Measurements from ENCODE around the gene ARHGAP20. TPM values are rescaled to one million over a fixed set of nuclear protein-coding genes. Genes with fewer than 3 reads are reported as not detected.

ARHGAP20 gene
- total and polyA plus RNA-seq, 9 of the 15 experiments (the other 6 are each of a cell fraction or from before 2014, with no cell fraction given), result 0.07 TPM; not detected in 8

DNA sequence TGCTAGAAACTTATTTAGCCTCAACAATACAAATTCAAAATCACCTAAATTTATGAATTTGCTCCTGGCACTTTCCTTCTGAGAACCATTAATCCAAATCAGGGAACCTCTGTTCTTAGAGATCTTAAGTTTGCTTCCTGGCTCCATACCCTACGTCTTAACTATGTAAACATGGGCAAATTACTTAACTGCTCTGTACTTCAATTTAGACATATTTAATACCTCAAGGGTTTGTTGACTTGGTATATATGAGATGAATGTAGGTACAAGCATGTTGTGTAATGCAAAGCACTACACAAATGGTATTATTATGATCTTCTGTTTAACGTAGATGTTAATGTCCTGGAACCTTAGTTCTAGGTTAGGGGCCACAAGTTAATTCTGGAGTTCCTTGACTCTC, 22.6 kb upstream of the ARHGAP20 start:
- Histone ChIP-seq H3K9ac (ENCODE audit: insufficient read depth in 1 of 2, low read depth in 2 of 2, low read length in 2 of 2) (no peak overlapping the region), H3K4me1 (replicated peaks in 1 of 2; ENCODE audit: control insufficient read depth in 2 of 2, insufficient read depth in 2 of 2, low read length in 2 of 2) (no peaks in the 10 kb centered on the region), H3K36me3 (ENCODE audit: control insufficient read depth, insufficient read depth, low read length) (no peaks in the 10 kb centered on the region), H3K4me3 (no peak overlapping the region), H3K79me2 (ENCODE audit: control insufficient read depth, insufficient read depth, low read length) (no peaks in the 10 kb centered on the region), H3K27me3 (ENCODE audit: control insufficient read depth in 2 of 2, insufficient read depth in 2 of 2, low read length in 2 of 2) (no peaks in the 10 kb centered on the region), H3K9me1 (ENCODE audit: control insufficient read depth, insufficient read depth, low read length) (no peaks in the 10 kb centered on the region), H3K9me3 (replicated peaks; ENCODE audit: control insufficient read depth, insufficient read depth, low read depth, low read length) (no peaks in the 10 kb centered on the region), H2AFZ (ENCODE audit: low read depth, low read length) (no peak overlapping the region), H3K27ac (ENCODE audit: extremely low read depth, low read depth, low read length) (no peak overlapping the region), H4K20me1 (replicated peaks; ENCODE audit: control insufficient read depth, insufficient read depth, low read length) (no peaks in the 10 kb centered on the region), H3K4me2 (ENCODE audit: insufficient read depth, low read length) (no peak overlapping the region)
- no TSS peak for BruUV-seq (replicated peaks)
- WGBS (ENCODE audit: insufficient coverage, low coverage, missing lambda C conversion rate), result 4% methylated on average over 2 of the region's 2 CpGs
- ChIA-PET CTCF (ENCODE audit: low intra/inter-chr PET ratio) (no interaction called here), POLR2A (no interaction called here)
- FAIRE-seq (no peak), ATAC-seq (no peak), DNase-seq (ENCODE audit: extremely low read depth in 1 of 4, low spot score in 3 of 4) (no peak)
- intact Hi-C loops (cut with micrococcal nuclease), result no loop called here
- in situ Hi-C loops (cut with MboI), result no loop called here
- TF ChIP-seq FOSL1 (tag; conservative IDR thresholded peaks at IDR 0.05) (no peak), ZNF551 (CRISPR knock-in tag; IDR thresholded peaks at IDR 0.05) (no peak), ZNF586 (CRISPR knock-in tag; conservative IDR thresholded peaks at IDR 0.05) (no peak), L3MBTL2 (IDR thresholded peaks at IDR 0.05) (no peak), ZNF146 (CRISPR knock-in tag; IDR thresholded peaks at IDR 0.05; ENCODE audit: unreplicated experiment) (no peak), CBX5 (IDR thresholded peaks at IDR 0.05; ENCODE audit: borderline replicate concordance, low read depth) (no peak), FOXJ2 (tag; IDR thresholded peaks at IDR 0.05) (no peak), SREBF2 (CRISPR knock-in tag; IDR thresholded peaks at IDR 0.05) (no peak), NCOA1 (IDR thresholded peaks at IDR 0.05; ENCODE audit: low read depth) (no peak), CSDE1 (IDR thresholded peaks at IDR 0.05) (no peak)
- TF ChIP-seq, protein P1, sequence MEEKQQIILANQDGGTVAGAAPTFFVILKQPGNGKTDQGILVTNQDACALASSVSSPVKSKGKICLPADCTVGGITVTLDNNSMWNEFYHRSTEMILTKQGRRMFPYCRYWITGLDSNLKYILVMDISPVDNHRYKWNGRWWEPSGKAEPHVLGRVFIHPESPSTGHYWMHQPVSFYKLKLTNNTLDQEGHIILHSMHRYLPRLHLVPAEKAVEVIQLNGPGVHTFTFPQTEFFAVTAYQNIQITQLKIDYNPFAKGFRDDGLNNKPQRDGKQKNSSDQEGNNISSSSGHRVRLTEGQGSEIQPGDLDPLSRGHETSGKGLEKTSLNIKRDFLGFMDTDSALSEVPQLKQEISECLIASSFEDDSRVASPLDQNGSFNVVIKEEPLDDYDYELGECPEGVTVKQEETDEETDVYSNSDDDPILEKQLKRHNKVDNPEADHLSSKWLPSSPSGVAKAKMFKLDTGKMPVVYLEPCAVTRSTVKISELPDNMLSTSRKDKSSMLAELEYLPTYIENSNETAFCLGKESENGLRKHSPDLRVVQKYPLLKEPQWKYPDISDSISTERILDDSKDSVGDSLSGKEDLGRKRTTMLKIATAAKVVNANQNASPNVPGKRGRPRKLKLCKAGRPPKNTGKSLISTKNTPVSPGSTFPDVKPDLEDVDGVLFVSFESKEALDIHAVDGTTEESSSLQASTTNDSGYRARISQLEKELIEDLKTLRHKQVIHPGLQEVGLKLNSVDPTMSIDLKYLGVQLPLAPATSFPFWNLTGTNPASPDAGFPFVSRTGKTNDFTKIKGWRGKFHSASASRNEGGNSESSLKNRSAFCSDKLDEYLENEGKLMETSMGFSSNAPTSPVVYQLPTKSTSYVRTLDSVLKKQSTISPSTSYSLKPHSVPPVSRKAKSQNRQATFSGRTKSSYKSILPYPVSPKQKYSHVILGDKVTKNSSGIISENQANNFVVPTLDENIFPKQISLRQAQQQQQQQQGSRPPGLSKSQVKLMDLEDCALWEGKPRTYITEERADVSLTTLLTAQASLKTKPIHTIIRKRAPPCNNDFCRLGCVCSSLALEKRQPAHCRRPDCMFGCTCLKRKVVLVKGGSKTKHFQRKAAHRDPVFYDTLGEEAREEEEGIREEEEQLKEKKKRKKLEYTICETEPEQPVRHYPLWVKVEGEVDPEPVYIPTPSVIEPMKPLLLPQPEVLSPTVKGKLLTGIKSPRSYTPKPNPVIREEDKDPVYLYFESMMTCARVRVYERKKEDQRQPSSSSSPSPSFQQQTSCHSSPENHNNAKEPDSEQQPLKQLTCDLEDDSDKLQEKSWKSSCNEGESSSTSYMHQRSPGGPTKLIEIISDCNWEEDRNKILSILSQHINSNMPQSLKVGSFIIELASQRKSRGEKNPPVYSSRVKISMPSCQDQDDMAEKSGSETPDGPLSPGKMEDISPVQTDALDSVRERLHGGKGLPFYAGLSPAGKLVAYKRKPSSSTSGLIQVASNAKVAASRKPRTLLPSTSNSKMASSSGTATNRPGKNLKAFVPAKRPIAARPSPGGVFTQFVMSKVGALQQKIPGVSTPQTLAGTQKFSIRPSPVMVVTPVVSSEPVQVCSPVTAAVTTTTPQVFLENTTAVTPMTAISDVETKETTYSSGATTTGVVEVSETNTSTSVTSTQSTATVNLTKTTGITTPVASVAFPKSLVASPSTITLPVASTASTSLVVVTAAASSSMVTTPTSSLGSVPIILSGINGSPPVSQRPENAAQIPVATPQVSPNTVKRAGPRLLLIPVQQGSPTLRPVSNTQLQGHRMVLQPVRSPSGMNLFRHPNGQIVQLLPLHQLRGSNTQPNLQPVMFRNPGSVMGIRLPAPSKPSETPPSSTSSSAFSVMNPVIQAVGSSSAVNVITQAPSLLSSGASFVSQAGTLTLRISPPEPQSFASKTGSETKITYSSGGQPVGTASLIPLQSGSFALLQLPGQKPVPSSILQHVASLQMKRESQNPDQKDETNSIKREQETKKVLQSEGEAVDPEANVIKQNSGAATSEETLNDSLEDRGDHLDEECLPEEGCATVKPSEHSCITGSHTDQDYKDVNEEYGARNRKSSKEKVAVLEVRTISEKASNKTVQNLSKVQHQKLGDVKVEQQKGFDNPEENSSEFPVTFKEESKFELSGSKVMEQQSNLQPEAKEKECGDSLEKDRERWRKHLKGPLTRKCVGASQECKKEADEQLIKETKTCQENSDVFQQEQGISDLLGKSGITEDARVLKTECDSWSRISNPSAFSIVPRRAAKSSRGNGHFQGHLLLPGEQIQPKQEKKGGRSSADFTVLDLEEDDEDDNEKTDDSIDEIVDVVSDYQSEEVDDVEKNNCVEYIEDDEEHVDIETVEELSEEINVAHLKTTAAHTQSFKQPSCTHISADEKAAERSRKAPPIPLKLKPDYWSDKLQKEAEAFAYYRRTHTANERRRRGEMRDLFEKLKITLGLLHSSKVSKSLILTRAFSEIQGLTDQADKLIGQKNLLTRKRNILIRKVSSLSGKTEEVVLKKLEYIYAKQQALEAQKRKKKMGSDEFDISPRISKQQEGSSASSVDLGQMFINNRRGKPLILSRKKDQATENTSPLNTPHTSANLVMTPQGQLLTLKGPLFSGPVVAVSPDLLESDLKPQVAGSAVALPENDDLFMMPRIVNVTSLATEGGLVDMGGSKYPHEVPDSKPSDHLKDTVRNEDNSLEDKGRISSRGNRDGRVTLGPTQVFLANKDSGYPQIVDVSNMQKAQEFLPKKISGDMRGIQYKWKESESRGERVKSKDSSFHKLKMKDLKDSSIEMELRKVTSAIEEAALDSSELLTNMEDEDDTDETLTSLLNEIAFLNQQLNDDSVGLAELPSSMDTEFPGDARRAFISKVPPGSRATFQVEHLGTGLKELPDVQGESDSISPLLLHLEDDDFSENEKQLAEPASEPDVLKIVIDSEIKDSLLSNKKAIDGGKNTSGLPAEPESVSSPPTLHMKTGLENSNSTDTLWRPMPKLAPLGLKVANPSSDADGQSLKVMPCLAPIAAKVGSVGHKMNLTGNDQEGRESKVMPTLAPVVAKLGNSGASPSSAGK (IDR thresholded peaks at IDR 0.05), result no peak
